Measurements from ENCODE around the gene PDE4D. TPM values are rescaled to one million over a fixed set of nuclear protein-coding genes. Genes with fewer than 3 reads are reported as not detected.

Gene PDE4D
- total and polyA plus RNA-seq, 2 donors (not counting 1 experiment from before 2014, with no cell fraction given) = 14.9 to 171 TPM

DNA sequence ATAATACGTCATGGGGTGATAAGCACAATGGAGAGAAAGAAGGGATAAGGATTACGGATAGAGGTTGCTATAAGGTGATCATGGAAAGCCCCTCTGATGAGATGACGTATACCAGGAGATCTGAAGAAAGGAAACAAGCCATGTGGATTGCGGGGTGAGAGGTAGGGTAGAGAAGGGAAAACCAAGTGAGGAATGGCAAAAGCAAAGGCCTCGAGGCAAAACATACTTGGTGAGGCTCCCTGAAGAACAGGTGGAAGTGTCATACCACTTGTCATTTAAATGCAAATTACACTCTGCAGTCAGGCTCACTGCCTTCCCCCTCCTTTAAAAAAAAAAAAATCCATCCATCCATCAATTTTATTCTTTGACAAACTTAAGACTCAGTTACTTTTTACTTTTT, 889.9 kb downstream of the PDE4D start:
- Histone ChIP-seq H3K27me3 (replicated peaks in 1 of 4; ENCODE audit: control extremely low read depth in 1 of 4, control insufficient read depth in 3 of 4, insufficient read depth in 4 of 4, low read length in 3 of 4) (no peaks in the 10 kb centered on the region), H2AFZ (ENCODE audit: insufficient read depth, low read depth, low read length, poor library complexity, severe bottlenecking) (no peak overlapping the region), H3K79me2 (ENCODE audit: control insufficient read depth, insufficient read depth, low read length) (no peaks in the 10 kb centered on the region), H3K36me3 (replicated peaks in 1 of 2; ENCODE audit: control extremely low read depth in 1 of 2, control insufficient read depth in 1 of 2, extremely low read depth in 1 of 2, insufficient read depth in 2 of 2, low read length in 1 of 2) (no peaks in the 10 kb centered on the region), H3K9ac (ENCODE audit: low read length) (no peak overlapping the region), H3K4me3 (ENCODE audit: control extremely low read depth in 1 of 5, extremely low read depth in 1 of 5, insufficient read depth in 1 of 5, low read depth in 2 of 5, low read length in 4 of 5) (no peak overlapping the region), H3K9me3 (ENCODE audit: control extremely low read depth in 1 of 3, control insufficient read depth in 2 of 3, insufficient read depth in 1 of 3, low read length in 2 of 3) (no peaks in the 10 kb centered on the region), H3K4me1 (ENCODE audit: control insufficient read depth in 2 of 2, insufficient read depth in 2 of 2, low read length in 2 of 2) (no peaks in the 10 kb centered on the region), H3K4me2 (replicated peaks; ENCODE audit: low read depth, low read length, poor library complexity, severe bottlenecking) (no peak overlapping the region), H3K27ac (ENCODE audit: low read length in 2 of 2) (no peak overlapping the region), H4K20me1 (ENCODE audit: control insufficient read depth, insufficient read depth, low read length, poor library complexity, severe bottlenecking) (no peaks in the 10 kb centered on the region)
- no peak for TF ChIP-seq CTCF (IDR thresholded peaks at IDR 0.05)
- no peak for TF ChIP-seq EZH2 (IDR thresholded peaks at IDR 0.05; ENCODE audit: borderline replicate concordance, insufficient read depth, low read depth, low read length, poor library complexity, severe bottlenecking)
- H3K4me3 Mint-ChIP-seq = no peak overlapping the region
- H3K27me3 Mint-ChIP-seq = no peaks in the 10 kb centered on the region
- H3K4me1 Mint-ChIP-seq = no peaks in the 10 kb centered on the region
- H3K9me3 Mint-ChIP-seq (ENCODE audit: insufficient read depth) = no peaks in the 10 kb centered on the region
- POLR2A ChIA-PET = no interaction called here
- no peak overlapping the region for H3K27ac Mint-ChIP-seq
- 86% methylated on average over 4 of the region's 5 CpGs for WGBS (ENCODE audit: insufficient coverage)
- no peak for ATAC-seq (ENCODE audit: low read depth)
- intact Hi-C loops (cut with micrococcal nuclease) = no loop called here
- CTCF ChIA-PET = interaction anchor here (1.1 kb wide), 1 partner anchor 170 kb away, joined by 3 read pairs; no protein-coding TSS in a partner anchor
- DNase-seq = no peak

DNA sequence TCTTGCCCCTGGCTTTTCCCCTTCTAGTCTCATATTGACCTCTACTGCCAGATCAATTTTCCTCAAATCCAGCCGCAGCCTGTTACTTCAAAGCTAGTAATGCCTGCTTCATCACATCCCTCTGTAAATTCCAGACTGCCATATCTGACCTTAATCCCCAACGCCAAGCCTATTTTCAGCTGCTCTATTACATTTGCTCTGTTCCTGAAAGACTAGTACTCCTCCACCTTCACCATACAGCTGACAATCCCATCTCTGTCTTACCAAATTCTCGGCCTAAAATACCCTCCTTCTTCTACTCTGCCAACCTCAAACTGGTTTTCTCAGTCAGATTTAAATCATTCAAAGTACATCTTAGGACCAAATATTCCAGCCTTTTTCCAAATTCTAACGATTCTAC, 890.4 kb downstream of the PDE4D start:
- DNase-seq (no peak), ATAC-seq (ENCODE audit: low read depth) (no peak)
- Mint-ChIP-seq H3K9me3 (ENCODE audit: insufficient read depth) (no peaks in the 10 kb centered on the region), H3K27ac (no peak overlapping the region), H3K27me3 (no peaks in the 10 kb centered on the region), H3K4me3 (no peak overlapping the region), H3K4me1 (no peaks in the 10 kb centered on the region)
- no peak overlapping the region for H3K4me2 ChIP-seq (replicated peaks; ENCODE audit: low read depth, low read length, poor library complexity, severe bottlenecking)
- H4K20me1 ChIP-seq (ENCODE audit: control insufficient read depth, insufficient read depth, low read length, poor library complexity, severe bottlenecking) = no peaks in the 10 kb centered on the region
- no peaks in the 10 kb centered on the region for H3K79me2 ChIP-seq (ENCODE audit: control insufficient read depth, insufficient read depth, low read length)
- H3K9ac ChIP-seq (ENCODE audit: low read length) = no peak overlapping the region
- no peak overlapping the region for H2AFZ ChIP-seq (ENCODE audit: insufficient read depth, low read depth, low read length, poor library complexity, severe bottlenecking)
- no peak overlapping the region for H3K27ac ChIP-seq (ENCODE audit: low read length in 2 of 2)
- POLR2A ChIA-PET = no interaction called here
- no peaks in the 10 kb centered on the region for H3K36me3 ChIP-seq (replicated peaks in 1 of 2; ENCODE audit: control extremely low read depth in 1 of 2, control insufficient read depth in 1 of 2, extremely low read depth in 1 of 2, insufficient read depth in 2 of 2, low read length in 1 of 2)
- CTCF ChIA-PET = interaction anchor here (1.1 kb wide), 1 partner anchor 171 kb away, joined by 3 read pairs; no protein-coding TSS in a partner anchor
- no peaks in the 10 kb centered on the region for H3K4me1 ChIP-seq (ENCODE audit: control insufficient read depth in 2 of 2, insufficient read depth in 2 of 2, low read length in 2 of 2)
- WGBS (ENCODE audit: insufficient coverage) = 88% methylated on average over 4 of the region's 4 CpGs
- TF ChIP-seq EZH2 (IDR thresholded peaks at IDR 0.05; ENCODE audit: borderline replicate concordance, insufficient read depth, low read depth, low read length, poor library complexity, severe bottlenecking) (no peak), CTCF (IDR thresholded peaks at IDR 0.05) (no peak)
- no peaks in the 10 kb centered on the region for H3K27me3 ChIP-seq (replicated peaks in 1 of 4; ENCODE audit: control extremely low read depth in 1 of 4, control insufficient read depth in 3 of 4, insufficient read depth in 4 of 4, low read length in 3 of 4)
- no peak overlapping the region for H3K4me3 ChIP-seq (ENCODE audit: control extremely low read depth in 1 of 5, extremely low read depth in 1 of 5, insufficient read depth in 1 of 5, low read depth in 2 of 5, low read length in 4 of 5)
- no peaks in the 10 kb centered on the region for H3K9me3 ChIP-seq (ENCODE audit: control extremely low read depth in 1 of 3, control insufficient read depth in 2 of 3, insufficient read depth in 1 of 3, low read length in 2 of 3)
- intact Hi-C loops (cut with micrococcal nuclease) = no loop called here
